GM19193 (cell line): Measurements from ENCODE around the gene BBX.

Experiments
- POLR2A ChIP-seq: IDR thresholded peaks from 4 replicates; pipeline ENCODE4 v1.6.1; 2011; ENCODE audit not compliant: insufficient read depth, insufficient read length; ENCODE audit errors: extremely low read depth

Gene BBX

DNA sequence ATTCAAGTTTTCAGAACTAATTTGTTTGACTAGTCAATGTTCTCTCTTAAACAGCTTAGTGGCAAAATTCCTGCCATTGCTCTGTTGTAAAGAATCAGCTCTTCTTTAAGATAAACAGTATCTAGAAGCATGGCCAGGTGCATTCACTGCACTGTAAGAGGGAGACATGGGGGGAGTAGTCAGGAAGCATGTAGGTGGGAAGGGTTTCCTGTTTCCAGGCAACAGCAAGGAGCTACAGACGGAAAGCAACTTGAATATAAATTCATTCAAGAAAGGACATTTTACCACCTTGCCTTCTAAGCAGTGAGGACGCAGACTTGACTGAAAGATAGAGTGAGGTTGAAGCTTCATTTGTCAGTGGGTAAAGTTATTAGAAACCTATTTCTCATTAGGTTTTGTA is 55.3 kb downstream of the BBX start:
- TF ChIP-seq POLR2A, result no peak

DNA sequence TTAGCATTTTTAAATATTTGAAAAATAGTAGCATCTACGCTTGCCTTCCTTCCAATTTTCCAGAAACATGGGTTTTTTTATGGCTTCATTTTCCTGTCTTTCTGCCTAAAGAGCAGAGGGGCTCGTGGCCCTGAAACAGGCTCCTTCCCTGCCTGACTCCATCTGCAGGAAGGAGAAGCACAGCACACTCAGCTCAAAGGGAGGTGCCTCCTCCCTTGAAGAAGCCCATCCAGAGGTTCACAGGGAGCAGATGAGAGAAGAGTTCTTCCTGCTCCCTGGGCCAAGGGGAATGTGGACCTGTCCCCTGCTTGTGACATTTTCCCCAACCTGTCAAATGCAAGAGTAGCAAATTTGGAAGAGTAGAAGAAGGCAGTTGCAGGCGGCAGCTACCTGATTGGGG is 55.8 kb downstream of the BBX start:
- no peak for TF ChIP-seq POLR2A

DNA sequence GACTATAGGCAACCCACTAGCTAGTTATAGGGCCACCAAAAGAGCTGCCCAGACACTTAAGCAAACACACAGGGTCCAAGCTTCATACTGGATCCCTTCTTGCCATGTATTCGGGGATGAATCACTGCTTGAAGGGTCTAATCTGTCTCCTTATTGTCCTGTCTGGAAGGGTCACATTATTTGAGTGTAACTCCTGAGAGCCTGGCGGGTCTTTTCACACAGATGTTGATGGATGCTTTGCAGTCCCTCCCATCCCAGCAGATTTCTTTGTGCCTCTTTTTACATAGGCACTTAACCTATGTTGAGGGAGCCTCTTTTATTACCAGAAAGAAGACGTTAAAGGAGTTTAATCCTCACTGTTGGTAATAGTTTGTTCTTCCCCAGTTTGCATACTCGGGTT is 56.6 kb downstream of the BBX start:
- no peak for TF ChIP-seq POLR2A

DNA sequence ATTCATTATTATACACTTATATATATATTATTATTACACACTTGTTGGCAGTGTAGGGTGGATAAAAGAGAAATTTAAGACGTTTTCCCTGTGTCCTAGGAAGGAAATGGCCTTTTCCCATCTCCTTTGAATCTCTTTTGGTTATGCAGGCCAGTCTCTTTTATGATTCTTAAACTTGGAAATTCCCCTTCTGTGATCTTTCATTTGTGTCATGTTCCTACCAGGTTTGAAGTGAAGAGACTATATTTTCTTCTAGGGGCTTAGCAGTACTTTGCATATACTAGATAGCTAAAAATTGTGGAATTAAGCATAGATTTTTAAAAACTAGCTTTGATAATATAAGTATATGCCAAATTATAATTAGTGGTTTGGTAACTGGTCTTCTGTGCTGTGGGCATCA is 58.5 kb downstream of the BBX start:
- no peak for TF ChIP-seq POLR2A

DNA sequence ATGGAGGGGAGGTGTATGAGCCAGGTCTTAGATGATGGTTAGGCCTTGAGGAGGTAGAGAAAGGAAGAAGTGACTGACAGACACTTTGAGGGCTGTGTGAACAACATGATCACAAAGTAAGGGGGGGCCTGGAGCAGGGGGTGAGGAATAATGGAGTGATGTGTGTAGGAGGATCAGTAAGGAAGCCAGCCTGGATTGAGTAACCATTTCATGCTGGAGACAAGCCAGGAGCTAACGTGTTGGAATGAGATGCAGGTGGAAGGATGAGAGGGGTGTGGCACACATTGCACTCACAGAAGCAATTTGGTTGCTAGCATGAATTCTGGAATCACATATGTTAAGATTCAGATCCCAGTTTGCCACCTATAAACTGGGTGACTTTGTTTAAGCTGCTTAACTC is 65.5 kb downstream of the BBX start:
- TF ChIP-seq POLR2A, result no peak

DNA sequence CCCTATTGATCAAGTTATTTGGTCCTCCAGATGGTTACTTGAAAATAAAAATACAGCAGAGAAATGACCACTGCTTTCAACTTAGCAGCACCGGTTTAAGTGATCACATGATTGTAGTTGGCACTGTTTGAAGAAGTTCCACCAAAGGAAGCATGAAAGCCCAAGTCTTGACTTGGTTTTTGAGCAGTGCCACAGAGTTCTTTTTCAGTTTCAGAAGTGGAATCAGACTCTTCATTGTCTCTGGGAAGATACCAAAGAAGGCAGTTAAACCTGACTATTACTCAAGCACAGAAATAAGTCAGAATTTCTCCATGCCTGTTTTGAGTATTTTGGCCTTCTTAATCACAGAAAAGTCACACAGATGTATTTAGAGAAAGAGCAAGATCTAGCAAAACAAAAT is 66.7 kb downstream of the BBX start:
- no peak for TF ChIP-seq POLR2A

DNA sequence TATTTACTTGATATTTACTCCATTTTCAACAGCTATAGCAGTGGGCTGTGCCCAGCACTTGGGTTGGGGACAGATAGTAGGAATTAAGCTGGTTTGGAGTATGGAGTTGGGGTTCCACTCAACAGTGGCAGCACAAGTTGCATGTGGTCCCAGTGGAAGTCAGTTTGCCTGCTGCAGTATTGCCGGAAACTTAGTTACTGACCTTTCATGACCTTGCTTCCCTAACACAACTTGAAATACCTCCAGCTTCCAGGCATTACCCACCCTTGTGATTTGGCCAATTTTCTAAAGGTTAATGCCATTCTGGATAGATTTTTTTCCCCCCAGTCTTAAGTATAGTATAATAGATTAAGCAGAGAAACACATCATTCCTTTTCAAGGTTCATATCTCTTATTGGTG is 68.0 kb downstream of the BBX start:
- TF ChIP-seq POLR2A, result no peak

DNA sequence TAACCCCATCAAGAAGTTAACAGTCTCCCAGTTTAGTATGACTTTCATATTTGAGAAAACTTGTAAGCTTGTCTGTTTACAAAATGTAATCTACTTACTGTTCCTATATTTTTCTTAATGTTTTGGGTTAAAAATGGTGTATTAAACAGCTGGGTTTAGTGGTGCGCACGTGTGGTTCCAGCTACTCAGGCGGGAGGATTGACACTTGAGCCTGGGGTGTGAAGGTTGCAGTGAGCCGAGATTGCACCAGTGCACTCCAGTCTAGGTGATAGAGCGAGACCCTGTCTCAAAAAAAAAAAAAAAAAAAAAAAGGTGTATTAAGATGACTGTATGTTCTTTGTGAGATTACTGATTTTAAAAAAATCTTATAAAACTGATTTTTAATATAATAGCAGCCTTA is 69.3 kb downstream of the BBX start:
- no peak for TF ChIP-seq POLR2A

DNA sequence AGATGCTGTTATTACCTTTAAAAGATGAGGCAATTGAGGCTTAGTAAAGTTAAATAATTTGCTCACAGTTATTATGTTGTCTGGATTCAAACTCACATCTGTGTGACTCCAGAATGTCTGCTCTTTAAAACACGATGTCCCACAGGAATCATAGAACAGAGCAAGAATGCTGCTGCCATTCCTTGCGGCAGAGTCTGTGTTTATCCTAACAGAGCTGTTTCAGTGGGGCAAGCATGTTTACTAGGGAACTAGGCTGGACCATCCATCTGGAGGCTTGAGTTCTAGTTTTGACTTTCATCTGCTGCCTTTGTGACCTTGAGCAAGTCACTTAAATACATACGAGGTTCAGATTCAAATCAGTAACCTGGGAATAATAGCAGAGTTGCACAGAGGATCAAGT is 72.1 kb downstream of the BBX start:
- TF ChIP-seq POLR2A, result no peak

DNA sequence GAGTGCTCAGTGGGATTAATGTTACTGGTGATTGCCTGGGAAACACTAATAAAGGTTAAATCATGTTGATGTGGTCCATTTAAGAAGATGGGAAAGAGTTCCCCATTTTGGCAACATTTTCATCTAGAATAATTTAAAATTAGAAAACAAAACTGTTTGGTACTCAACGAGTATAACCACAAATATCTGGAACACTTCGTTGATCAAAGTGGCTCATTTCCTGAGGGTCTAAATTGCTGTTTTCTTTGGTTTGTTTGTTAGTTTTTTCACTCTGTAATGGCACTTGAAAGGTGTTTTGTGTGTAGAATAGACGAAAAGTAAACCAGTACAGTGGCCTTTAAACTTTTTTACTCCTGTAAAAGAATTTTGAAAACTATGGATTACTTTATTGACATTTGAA is 73.9 kb downstream of the BBX start:
- no peak for TF ChIP-seq POLR2A

DNA sequence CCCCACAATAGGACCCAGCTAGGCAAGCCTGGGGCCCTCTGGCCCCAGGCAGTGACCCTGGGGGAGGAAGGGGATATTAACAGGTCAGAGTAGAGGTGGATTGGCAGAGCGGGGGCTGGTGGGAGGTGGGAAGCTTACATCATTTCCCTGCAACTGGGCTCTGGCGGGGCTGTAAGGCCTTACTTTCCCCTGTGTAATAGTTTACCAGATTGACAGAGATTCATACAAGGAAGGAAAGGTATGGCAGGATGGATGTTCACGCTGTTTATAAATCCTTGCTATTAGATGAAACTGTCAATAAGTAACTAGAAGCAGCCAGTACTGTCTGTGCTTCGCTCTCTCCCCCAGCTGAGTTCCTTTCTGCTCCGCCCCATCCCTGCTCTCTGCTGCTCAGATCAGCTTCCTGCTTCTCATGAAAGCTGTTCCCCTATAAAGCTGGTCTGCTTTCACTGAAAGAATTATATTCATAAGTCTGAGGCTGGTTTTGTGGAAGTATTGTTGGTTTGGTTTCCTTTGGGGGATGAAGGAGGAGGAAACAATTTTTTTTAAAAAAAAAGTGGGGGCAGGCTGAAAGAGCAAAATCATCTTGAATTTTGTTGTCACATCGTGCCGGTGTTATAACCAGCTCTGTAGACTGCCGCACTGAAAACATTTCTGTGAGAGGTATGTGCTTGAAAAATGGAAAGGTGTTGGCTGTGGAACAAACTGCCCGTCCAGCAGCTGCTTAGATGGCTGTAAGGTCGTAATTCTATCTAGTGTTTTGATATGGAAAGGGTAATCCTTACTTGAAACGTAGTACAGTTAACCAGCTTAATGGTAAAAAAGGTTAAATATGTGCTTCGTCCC is 76.4 kb downstream of the BBX start:
- TF ChIP-seq POLR2A, result peak; percentile 41

DNA sequence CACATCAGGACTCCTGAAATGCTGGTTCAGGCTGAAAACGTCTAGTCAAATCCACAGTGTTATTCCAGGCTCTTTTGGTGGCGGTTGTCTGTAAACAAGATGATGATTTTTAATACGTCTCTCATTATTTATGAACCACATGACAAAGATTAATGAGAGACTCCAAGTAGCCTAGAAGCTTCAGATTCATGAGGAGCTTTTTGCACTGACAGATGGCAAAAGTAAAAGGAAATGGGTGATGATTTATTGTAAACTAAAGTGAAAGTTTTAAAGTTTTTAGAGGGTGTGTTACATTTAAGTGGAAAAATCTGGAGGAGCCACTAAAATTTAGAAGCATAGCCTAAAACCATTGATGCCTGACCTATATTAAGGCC is 77.0 kb downstream of the BBX start:
- TF ChIP-seq POLR2A, result no peak

DNA sequence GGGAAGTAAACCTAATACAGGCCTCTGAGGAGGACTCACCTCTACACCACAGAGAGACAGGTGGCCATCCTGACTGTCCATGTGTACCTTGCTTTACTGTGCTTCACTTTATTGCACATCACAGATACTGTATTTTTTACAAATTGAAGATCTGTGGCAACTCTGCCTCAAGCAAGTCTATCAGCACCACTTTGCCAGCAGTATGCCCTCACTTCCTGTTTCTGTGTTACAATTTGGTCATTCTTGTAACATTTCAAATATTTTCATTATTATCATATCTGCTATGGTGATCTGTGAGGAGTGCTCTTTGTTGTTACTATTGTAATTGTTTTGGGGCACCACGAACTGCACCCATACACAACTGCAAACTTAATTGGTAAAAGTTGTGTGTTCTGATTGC is 78.0 kb downstream of the BBX start:
- no peak for TF ChIP-seq POLR2A

DNA sequence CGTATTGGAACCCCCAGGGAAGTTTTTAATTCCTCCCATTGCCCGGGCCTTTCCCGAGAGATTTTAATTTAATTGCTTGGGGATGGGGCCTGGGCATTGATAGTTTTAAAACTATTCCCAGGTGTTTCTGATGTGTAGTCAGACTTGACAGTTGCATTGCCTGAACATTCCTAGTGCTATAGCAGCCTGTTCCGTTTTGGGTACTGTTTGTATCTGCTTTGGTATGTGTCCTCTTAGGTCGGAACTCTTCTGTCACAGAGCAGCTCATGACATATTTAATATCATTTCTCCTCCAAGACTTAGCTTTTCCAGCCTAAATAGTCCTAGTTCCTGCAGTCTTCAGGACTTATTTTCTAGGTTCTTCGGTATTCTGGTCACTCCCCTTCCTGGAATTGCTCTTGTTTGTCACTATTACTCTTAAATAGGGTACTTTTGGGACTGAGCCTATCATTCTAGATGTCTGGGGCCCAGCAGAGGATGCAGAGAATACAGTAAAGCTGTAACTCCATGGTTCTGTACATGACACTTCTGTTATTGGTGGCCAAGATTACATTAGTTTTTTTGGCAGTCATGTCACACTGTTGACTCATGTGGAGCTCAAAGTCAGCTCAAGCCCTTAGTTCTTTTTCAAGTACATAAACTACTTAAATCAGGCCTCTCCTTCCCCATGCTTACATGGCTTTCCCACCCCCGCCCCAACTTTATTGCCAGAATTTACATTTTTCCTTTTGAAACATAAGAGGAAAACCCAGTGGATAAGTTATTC is 81.5 kb downstream of the BBX start:
- no peak for TF ChIP-seq POLR2A

DNA sequence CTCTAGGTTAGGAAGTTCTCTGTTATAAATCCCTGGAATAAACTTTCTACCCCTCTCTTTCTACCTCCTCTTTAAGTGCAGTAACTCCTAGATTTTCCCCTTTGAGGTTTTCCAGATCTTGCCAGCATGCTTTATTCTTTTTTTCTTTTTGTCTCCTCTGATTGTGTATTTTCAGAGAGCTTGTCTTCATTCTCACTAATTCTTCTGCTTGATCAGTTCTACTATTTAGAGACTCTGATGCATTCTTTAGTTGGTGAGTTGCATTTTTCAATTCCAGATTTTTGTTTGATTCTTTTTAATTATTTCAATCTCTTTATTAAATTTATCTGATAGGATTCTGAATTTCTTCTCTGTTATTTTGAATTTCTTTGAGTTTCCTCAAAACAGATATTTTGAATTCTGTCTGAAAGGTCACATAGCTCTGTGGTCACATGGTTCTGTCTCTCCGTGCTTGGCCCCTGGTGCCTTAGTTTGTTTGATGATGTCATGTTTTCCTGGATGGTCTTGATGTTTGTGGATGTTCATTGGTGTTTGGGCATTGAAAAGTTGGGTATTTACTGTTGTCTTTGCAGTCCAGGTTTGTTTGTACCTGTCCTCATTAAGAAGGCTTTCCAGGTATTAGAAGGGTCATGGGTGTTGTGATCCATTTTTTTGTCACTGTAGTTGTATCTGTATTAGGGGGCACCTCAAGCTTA is 89.2 kb downstream of the BBX start:
- no peak for TF ChIP-seq POLR2A

DNA sequence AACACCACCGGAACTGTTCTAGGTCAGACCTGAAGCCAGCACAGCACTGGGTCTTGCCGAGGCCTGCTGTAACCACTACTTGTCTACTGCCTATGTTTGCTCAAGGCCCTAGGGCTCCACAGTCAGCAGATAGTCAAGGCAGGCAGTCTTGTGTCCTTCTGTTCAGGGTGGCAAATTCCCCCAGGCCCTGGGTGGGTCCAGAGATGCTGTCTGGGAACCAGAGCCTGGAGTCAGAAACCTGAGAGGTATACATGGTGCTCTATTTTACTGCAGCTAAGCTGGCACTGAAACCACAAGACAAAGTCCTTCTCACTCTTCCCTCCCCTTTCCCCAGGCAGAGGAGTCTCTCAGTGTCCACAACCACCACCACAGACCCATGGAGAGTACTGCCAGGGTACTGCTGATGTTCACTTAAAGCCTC is 89.9 kb downstream of the BBX start:
- TF ChIP-seq POLR2A, result no peak
